Measurements from ENCODE around the gene MYO5B.
"Not testable (repeated sequence)": the region's sequence is repeated elsewhere in the genome, so short reads cannot be mapped to it uniquely, and the experiment has no call there.

MYO5B gene

DNA sequence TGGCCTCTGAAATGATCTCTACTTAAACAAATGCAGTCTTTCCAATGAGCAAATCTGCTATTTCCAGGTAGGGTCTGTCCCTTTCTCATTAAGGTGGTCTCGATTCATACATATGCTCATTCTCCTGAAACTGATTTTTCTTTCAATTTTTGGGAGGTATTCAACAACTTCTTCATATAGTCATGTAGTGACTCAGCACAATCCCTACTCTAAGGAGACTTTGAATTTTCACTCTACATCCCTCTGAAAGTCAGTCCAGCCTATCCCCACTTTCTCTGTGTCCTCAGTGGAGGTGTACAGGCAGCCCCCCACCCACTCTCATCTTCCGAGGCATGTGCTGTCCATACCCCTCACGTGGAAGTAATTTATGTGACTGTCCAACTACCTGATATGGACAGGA lies 281.7 kb downstream of the MYO5B start:
- DNase-seq: no peak
- intact Hi-C loops (cut with DNase I): no loop called here

DNA sequence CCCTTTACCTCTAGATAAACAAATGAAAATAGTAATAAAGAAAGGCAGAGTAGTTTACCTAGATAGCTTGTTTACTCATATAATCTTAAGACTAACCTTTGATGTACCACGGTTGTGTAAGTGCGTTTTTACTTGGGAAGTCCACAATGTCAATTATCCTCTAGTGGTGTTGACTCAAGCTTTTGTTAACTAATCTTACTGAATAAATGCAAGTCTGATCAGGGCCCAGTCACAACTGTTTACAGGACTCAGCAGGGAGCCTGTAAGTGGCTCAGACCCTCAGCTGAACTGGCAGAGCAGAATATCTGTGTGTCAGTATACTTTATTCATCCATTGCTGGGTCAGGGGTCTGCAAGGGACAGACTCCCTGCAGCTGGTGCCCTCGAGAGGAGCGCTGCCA lies 283.5 kb downstream of the MYO5B start:
- DNase-seq: no peak
- intact Hi-C loops (cut with DNase I): no loop called here

DNA sequence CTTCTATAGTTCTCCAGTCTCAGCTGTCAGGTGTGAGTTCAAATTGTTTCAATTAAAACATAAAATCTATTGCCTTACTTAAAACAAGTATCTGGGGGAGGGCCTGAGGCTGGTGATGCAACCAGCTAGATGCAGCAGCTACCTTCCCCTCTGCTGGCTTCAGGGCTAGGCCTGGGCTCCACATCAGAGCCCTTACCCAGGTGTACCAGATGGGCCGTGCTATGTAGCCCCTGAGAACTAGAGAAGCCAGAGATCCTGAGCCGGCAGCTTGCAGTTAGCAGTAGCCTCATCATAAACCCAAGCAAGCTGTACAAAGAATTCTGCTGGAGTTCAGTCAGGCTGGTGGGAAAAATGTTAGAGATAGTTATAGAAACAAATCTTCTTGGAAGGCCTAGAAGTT lies 284.0 kb downstream of the MYO5B start:
- intact Hi-C loops (cut with DNase I): no loop called here
- DNase-seq: no peak

DNA sequence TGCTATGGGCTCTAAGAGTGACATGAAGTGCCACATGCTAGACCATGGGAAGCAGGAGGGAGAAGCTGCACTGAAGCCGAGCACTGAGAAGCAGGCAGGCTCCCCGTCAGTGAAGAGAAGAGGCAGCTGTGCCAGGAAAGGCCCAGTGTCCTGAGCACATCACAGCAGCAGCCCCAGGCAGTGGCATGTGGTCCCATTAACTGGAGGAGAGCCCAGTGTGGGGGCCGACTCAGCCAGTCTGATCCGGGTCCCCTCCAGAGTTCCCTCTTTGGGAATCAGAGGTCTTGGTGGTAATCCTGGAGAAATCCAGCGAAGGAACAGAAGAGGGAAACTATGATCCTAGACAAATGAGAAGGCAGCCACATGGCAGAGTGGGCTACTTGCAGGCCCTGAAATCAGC lies 284.9 kb downstream of the MYO5B start:
- intact Hi-C loops (cut with DNase I): no loop called here

DNA sequence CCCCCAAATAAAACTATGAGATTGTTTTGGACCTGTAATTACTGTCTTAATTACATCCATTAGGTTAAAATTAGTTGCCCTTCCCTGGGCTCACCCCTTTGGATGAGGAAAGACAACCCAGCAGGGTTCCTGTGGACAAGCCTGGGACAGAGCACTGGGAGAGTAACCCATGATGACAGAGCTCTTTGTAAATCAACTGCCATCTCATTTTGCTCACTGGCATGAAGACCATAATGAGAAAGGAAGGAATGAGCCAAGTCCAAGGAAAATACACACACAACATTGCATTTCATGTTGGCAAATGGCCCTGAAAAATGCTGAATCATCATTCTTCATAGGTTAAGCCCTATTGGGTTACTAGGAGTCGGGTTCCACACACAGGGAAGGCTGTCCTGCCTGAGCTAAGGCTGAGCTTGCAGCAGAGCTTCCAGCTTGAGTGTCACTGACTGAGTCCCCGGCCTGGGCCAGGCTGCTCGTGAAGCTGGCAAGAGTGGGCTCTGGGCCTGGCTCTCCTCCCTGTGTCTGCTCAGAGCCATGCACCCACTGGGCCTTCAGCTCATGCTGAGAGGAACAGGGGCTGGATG lies 287.5 kb downstream of the MYO5B start:
- DNase-seq: no peak
- intact Hi-C loops (cut with DNase I): no loop called here

More for the DNA sequence above, 284.9 kb downstream of the MYO5B start:
- no peak for DNase-seq

DNA sequence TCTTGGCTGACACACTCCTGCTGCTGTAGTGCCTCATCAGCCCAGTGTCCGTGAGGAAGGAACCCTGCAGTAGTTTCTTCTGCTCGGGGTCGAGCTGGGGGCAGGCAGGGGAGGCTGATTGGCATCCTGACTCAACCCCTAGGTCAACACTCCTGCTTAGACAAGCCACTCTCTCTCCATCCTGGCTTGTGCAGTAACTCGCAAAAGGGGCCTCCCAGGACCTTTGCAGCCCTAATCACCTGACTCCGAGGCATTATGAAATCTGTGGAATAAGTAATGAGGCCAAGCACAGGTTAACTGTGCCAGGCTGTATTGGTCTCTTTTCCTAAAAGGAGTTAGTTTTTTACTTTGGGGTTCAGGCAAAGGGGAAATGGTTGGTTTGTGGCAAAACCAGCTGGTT lies 289.2 kb downstream of the MYO5B start:
- intact Hi-C loops (cut with DNase I): no loop called here

DNA sequence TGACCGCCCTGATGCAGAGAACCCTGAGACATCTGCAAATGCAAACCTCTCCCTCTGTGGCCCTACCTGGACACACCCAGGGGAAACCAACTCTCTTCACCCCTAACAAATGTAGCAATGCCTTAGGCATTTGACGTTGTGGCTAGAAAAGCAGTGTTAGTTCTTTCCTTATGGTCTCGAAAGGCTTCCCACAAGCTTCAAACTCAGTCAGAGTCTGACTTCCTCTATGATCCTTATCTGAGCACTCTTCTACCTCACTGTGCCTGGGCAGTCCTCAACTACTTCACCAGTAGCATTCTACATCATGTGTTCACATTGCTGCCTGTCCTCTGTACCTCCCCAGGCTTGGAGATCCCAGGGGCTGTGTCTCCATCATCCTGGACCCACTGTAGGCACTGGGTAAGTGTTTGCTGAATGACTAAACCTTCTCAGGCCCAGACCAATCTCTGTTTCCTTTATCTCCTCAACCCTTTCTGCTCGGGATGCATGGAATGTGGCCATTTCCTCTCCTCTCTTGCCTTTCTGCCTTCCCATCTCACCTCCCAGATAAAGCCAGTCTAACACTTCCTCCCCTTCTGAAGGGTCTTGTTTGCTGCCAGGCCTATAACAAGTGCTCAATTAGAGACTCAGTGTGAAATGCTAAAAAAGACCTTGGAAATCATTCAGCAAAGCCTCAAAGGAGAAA lies 289.9 kb downstream of the MYO5B start:
- DNase-seq: no peak
- intact Hi-C loops (cut with DNase I): no loop called here

More for the DNA sequence above, 289.2 kb downstream of the MYO5B start:
- no peak for DNase-seq

DNA sequence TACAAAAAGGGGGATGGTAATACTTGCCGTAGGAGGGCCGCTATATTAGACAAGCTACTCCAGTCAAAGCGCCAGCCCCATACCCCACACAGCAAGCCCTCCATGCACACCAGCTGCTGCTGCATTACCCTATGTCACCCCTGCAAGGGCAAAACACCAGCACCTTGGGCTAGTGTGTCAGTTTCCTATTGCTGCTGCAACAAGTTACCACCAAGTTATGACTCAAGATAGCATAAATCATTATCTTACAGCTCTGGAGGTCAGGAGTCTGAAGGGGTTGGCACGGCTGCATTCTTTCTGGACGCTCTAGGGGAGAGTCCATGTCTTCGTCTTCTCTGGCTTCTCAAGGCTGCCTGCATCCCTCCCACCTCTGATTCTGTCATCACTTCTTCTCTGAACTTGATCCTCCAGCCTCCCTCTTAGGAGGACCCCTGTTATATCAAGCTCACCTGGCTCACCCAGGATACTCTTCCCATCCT lies 293.0 kb downstream of the MYO5B start:
- intact Hi-C loops (cut with DNase I): no loop called here

DNA sequence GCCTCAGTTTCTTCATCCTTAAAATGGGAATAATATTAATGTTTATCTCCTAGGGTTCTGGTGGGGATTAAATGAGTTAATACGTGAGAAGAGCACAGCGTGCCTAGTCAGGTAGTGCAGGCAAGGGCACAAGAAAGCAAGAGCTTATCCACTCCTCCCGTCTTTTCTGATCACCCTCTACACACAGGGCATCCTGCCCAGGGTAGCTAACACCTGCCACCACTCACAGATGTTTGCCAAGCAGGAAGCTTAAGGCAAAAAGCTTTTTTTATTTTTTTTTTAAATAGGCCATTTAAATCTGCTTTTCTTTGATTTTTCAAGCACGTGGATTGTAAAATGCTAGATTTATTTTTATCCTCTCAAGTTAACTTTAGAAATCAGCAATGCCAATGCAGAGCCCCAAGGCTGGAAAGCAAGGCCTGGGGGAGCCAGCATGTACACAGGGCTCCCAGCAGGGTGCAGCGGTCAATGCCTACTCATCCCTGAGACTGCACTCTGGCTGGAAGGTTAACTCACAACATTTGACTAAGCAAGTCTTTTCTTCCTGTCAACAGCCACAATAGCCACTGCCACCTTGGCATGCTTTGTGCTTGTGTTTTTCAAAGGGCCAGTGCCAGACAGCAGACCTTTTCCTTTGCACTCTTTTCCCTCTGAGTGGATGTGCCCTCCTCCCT lies 295.2 kb downstream of the MYO5B start:
- no peak for DNase-seq
- intact Hi-C loops (cut with DNase I): no loop called here

More for the DNA sequence above, 293.0 kb downstream of the MYO5B start:
- no peak for DNase-seq

DNA sequence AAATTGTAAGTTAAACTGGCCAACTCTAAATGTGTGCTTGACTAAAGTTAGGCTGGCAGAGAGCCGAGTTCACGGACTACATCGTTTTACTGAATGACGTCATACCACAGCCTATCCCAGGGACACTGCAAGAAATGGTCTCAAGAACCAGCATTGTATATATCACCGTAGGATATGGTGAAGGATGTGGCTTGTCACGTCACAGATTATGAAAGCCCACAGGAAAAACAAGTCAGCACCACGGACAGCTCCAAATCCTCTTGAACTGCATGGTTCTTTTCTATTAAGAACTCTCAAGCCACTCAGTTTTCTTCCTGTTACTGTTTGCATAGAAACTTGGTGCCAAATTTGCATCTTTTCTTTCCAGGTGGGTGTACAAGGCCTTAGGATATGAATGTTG lies 296.5 kb downstream of the MYO5B start:
- intact Hi-C loops (cut with DNase I): no loop called here
- peak in 27 of 42 donors; percentile 9 to 73 (median 37) for DNase-seq

DNA sequence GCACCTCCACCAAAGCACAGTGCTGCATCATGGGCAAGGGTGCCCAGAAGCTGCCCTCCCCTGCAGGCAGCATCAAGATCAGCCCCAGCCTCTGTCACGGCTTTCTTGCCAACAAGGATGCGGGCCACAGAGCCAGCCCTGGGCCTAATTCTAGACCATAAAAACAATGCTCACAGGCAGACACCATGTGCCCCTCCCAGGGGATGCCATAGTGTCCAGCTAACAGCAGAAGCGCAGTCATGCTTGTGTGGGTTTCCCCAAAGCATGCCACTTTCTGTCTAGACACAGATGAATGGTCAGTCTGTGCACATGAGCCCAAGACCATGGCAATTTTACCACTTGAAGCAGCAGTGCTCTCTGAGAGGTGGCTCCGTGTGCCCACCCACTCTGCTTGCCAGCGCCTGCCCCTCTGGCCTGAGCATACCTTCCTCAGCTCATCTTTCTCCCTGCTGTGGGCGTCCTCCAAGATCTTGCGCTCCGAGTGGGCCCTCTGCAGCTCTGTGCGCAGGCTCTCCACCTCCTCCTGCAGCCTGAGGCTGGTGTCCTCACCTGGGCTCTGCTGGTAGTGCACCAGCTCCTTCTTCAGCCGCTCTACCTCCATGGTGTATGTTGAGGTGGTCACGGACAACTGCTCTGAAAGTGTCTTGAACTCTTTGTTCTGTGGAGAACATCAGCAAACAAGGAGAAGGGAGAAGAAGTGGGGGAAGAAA lies 300.3 kb downstream of the MYO5B start:
- no peak for DNase-seq
- intact Hi-C loops (cut with DNase I): no loop called here

DNA sequence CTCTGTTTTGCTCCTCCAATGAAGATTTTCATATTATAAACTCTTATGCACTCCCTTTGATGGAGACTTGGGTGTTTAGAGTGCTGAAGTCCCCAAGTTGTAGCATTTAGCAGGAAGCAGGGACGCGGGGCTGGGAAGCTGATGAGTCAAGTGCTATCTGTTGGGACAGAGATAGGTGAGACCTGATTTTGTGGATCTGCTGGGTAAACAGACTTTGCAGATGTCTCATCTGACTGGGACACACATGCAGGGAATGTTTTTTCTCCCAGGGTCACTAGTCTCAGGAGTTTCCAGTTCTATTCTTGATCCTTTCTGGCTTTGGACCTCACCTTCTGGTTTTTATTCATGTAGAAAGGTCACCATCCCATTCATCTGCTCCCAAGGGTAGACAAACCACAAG lies 301.9 kb downstream of the MYO5B start:
- no peak for DNase-seq
- intact Hi-C loops (cut with DNase I): no loop called here

DNA sequence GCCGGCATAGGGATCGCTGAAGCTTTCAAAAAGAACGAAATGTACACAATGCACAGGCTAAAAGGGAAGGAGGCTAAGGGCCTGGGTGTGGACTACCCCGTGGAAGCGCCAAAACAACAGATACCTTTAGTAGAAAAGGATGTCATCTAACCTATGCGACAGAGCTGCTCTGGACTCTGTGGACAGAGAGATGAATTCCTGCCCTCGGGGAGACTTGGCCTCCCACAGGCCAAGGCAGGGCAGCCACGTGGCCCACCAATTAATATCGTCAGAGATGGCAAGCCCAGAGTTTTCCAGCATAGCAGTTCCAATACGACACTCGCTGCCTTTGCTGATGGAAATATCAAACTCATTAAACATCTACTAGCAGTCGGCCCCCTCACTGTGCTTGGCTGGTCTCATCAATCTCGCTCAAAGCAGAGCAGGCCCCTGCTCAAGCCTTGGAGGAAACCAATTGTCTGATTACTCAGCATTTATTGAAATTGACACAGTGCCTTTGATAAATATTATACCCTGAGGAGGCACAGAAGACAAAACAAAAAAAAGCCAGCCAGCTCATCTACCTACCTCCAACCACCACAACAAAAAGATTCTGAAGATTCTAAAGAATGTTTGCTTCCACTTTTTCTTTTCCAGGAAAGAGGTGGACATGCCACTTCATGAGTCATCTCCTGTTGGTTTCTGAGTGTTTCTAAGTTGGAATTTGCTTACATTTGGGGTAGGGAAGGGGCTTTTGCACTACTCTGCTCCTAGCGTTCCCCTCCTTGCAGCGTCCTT lies 302.6 kb downstream of the MYO5B start:
- DNase-seq: no peak
- intact Hi-C loops (cut with DNase I): no loop called here

DNA sequence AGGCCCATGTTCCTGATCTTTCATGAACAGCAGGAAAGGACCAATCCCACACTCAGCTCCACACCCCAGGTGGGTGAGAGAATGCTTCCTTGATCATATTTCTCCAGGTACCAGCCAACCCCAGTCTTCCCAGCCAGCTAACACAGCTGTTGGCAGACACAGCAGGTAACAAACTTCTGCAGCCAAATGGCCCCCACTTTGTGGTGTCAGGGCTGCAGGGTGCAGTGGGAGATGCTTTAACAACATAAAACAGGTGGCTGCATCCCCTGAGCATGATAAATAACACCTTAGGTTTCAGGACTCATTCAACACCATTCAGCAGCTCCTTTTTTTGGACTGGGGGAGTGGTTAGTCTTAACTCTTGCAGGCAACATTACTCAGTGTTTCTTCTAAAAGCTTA lies 304.9 kb downstream of the MYO5B start:
- intact Hi-C loops (cut with DNase I): no loop called here
- DNase-seq: no peak

DNA sequence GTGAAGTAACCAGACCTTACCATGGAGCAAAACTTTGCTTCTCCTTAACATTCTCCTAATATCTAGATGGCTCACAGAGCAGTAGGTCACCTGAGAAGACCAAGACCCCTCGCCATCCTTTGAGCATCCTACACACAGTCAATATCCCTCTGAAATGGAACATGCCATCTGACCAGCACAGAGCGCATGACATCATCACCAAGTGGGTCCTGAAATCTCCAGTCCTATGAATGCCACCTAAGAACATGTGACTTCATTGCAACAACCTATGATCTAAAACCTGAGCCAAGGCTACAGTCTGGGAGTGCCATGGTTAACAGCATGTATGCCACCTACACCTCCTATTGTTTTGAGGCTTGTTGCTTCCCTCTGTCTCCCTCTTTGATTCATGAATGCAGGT lies 305.4 kb downstream of the MYO5B start:
- DNase-seq; intact Hi-C loops (cut with DNase I): not testable (repeated sequence)

DNA sequence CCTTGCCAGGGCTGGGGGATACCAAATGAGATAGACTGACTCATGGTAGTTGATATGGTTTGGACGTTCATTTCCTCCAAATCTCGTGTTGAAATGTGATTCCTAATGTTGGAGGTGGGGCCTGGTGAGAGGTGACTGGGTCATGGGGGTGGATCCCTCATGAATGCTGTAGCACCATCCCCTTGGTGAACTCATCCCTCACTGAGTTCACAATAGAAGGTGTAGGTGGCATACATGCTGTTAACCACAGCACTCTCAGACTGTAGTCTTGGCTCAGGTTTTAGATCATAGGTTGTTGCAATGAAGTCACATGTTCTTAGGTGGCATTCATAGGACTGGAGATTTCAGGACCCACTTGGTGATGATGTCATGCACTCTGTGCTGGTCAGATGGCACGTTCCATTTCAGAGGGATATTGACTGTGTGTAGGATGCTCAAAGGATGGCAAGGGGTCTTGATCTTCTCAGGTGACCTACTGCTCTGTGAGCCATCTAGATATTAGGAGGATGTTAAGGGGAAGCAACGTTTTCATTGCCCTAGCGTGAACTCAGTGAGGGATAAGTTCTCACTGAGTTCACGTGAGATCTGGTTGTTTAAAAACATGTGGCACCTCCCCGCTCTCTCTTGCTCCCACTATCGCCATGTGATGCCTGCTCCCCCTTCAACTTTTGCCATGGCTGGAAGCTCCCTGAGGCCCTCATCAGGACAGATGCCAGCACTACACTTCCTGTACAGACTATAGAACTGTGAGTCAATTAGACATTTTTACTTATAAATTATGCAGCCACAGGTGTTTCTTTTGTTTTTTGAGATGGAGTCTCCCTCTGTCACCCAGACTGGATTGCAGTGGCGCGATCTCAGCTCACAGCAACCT lies 307.8 kb downstream of the MYO5B start:
- intact Hi-C loops (cut with DNase I): no loop called here

DNA sequence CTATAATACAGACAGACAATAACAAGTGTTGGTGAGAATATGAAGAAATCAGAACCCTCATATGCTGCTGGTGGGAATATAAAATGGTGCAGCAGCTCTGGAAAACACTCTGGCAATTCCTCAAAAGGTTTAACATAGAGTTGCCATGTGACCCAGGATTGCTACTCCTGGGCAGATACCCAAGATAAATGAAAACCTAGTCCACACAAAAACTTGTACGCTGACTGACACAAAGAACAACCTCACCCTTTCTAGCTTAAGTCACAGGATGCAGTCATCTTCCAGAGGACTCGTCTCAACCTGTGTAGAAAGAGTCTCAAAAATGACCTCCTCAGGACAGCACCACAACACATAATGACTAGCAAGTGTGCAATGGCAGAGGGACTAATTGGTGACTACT lies 310.0 kb downstream of the MYO5B start:
- no peak for DNase-seq
- intact Hi-C loops (cut with DNase I): no loop called here

More for the DNA sequence above, 307.8 kb downstream of the MYO5B start:
- no peak for DNase-seq

DNA sequence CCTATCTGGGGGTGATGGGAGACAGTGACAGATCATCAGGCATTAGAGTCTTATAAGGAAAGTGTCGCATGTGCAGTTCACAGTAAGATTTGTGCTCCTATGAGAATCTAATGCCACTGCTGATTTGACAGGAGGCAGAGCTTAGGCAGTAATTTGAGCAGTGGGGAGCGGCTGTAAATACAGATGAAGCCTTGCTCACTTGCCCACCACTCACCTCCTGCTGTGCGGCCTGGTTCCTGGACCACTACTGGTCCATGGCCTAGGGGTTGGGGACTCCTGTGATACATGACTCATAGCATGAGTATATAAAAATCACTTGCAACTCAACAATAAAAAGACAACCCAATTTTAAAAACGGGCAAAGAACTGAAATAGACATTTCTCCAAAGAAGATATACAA lies 310.5 kb downstream of the MYO5B start:
- no peak for DNase-seq
- intact Hi-C loops (cut with DNase I): no loop called here

All from head of caudate nucleus (tissue), 42 donors.